ENCODE measurements around the gene SDCCAG8. TPM values are rescaled to one million over a fixed set of nuclear protein-coding genes. Genes with fewer than 3 reads are reported as not detected.

The SDCCAG8 gene
- total and polyA plus RNA-seq, 2 of the 8 experiments (the other 6 are each of a cell fraction or from before 2014, with no cell fraction given): 15.6 to 21.0 TPM

GRCh38 chr1:243272401-243272800 lies 16.6 kb downstream of the SDCCAG8 start:
- Histone ChIP-seq H3K18ac (ENCODE audit: extremely low read depth, low read length) (no peak overlapping the region), H3K9ac (replicated peaks in 1 of 4; ENCODE audit: extremely low read depth in 1 of 4, low read depth in 3 of 4, low read length in 3 of 4) (no peak overlapping the region), H3K23ac (ENCODE audit: insufficient read length) (no peak overlapping the region), H3K79me2 (ENCODE audit: control insufficient read depth in 1 of 2, insufficient read depth in 2 of 2, low read length in 2 of 2) (no peaks in the 10 kb centered on the region), H3K79me1 (ENCODE audit: low read depth, low read length) (no peaks in the 10 kb centered on the region), H2BK12ac (ENCODE audit: low read depth, low read length) (no peak overlapping the region), H4K20me1 (replicated peaks in 1 of 2; ENCODE audit: control insufficient read depth in 1 of 2, insufficient read depth in 2 of 2, low read length in 2 of 2) (no peaks in the 10 kb centered on the region), H2BK120ac (replicated peaks; ENCODE audit: low read depth, low read length) (no peak overlapping the region), H4K5ac (ENCODE audit: insufficient read length, low read depth, low read length) (no peak overlapping the region), H3K14ac (ENCODE audit: insufficient read length) (no peak overlapping the region), H3K56ac (replicated peaks; ENCODE audit: insufficient read length, low read depth, low read length) (no peak overlapping the region), H2BK5ac (ENCODE audit: low read depth, low read length) (no peak overlapping the region), H3K4me1 (replicated peaks in 1 of 4; ENCODE audit: control insufficient read depth in 3 of 4, insufficient read depth in 4 of 4, low read length in 3 of 4) (peaks cover 0 to 10% (median 3%) of the 10 kb centered on the region in 4 experiments; a peak in 3 of 7 replicates), H2BK15ac (ENCODE audit: low read length) (no peak overlapping the region), H3K23me2 (ENCODE audit: low read depth, low read length) (no peaks in the 10 kb centered on the region), H3K9me3 (ENCODE audit: insufficient read depth in 2 of 2, low read depth in 1 of 2, low read length in 1 of 2) (no peaks in the 10 kb centered on the region), H3K4me2 (ENCODE audit: insufficient read depth in 1 of 2, low read depth in 2 of 2, low read length in 2 of 2) (no peak overlapping the region), H4K8ac (ENCODE audit: extremely low read depth, insufficient read depth, low read length) (no peak overlapping the region), H3K36me3 (ENCODE audit: control insufficient read depth in 2 of 4, insufficient read depth in 4 of 4, low read length in 3 of 4) (peaks cover 0 to 4% (median 0%) of the 10 kb centered on the region in 4 experiments; a peak in 1 of 8 replicates), H2BK20ac (ENCODE audit: low read length) (no peak overlapping the region), H3K4ac (replicated peaks; ENCODE audit: insufficient read length, low read depth, low read length) (no peak overlapping the region), H2AFZ (ENCODE audit: low read length) (no peak overlapping the region), H4K91ac (replicated peaks; ENCODE audit: insufficient read length, low read length) (no peak overlapping the region), H3K27me3 (replicated peaks in 1 of 4; ENCODE audit: control insufficient read depth in 3 of 4, extremely low read depth in 1 of 4, insufficient read depth in 3 of 4, low read length in 3 of 4) (no peaks in the 10 kb centered on the region), H3K4me3 (ENCODE audit: extremely low read depth in 1 of 4, insufficient read depth in 2 of 4, low read depth in 3 of 4, low read length in 4 of 4) (no peak overlapping the region), H2AK5ac (ENCODE audit: low read depth, low read length) (no peak overlapping the region), H3K27ac (ENCODE audit: low read depth, low read length) (no peak overlapping the region)
- CTCF ChIA-PET (ENCODE audit: partially characterized antibody): interaction anchor here (1.0 kb wide), 1 partner anchor 10 kb away, joined by 3 read pairs; no protein-coding TSS in a partner anchor
- POLR2A ChIA-PET (ENCODE audit: partially characterized antibody): no interaction called here
- DNase-seq (ENCODE audit: low read depth in 1 of 2, low spot score in 2 of 2): no peak
- FAIRE-seq: no peak
- no peak for TF ChIP-seq SUZ12 (IDR thresholded peaks at IDR 0.05; ENCODE audit: low read length)
- no peak for TF ChIP-seq CHD2 (IDR thresholded peaks at IDR 0.05; ENCODE audit: low read length)
- no peak for TF ChIP-seq POLR2A (IDR thresholded peaks at IDR 0.05; ENCODE audit: control extremely low read depth in 1 of 2, low read depth in 2 of 2, low read length in 2 of 2)
- no peak for TF ChIP-seq RAD21 (IDR thresholded peaks at IDR 0.05 in 1 of 2, conservative IDR thresholded peaks at IDR 0.05 in 1 of 2; ENCODE audit: low read depth in 2 of 2, low read length in 2 of 2)

All from H1 (cell line).